Osteocyte (in vitro differentiated cells): ENCODE results near the gene MTMR12. TPM values are rescaled to one million over a fixed set of nuclear protein-coding genes. Genes with fewer than 3 reads are reported as not detected.
A peak's percentile ranks its signal among the peaks of the same experiment; 100 is the strongest.

ENCODE experiments used
- DNase-seq: peaks from one replicate; pipeline ENCODE4 v3.0.0; 2021; ENCODE audit warnings: mixed read lengths; ENCODE audit not compliant: unreplicated experiment; ENCODE audit errors: extremely low spot score
- H3K27ac Mint-ChIP-seq: one replicate; pipeline ENCODE4 v1.8.0; 2021; ENCODE audit warnings: mild to moderate bottlenecking, mixed read lengths; ENCODE audit not compliant: unreplicated experiment
- H3K27me3 Mint-ChIP-seq: one replicate; pipeline ENCODE4 v1.8.0; 2021; ENCODE audit warnings: mixed read lengths; ENCODE audit not compliant: unreplicated experiment
- H3K36me3 Mint-ChIP-seq: one replicate; pipeline ENCODE4 v1.8.0; 2021; ENCODE audit warnings: mixed read lengths; ENCODE audit not compliant: unreplicated experiment
- H3K4me1 Mint-ChIP-seq: one replicate; pipeline ENCODE4 v1.8.0; 2021; ENCODE audit warnings: mixed read lengths; ENCODE audit not compliant: unreplicated experiment
- H3K4me3 Mint-ChIP-seq: one replicate; pipeline ENCODE4 v1.8.0; 2021; ENCODE audit warnings: mild to moderate bottlenecking, moderate library complexity, mixed read lengths; ENCODE audit not compliant: unreplicated experiment
- H3K9me3 Mint-ChIP-seq: one replicate; pipeline ENCODE4 v1.8.0; 2021; ENCODE audit warnings: mixed read lengths; ENCODE audit not compliant: unreplicated experiment
- CTCF ChIP-seq: fragments of 200-600 bp; sonication (generic); IDR thresholded peaks from 2 replicates; pipeline ENCODE4 v1.5.0; 2021; ENCODE audit warnings: antibody characterized with exemption, mild to moderate bottlenecking, moderate library complexity
- total RNA-seq: library from RNA; stranded (reverse); gene quantifications from 2 replicates; pipeline ENCODE4 v1.2.1, GENCODE V29; 2021

Gene MTMR12
- total RNA-seq, 1 donor from 2014 or later: 23.4 TPM

- H3K9me3 Mint-ChIP-seq: no peaks in the 10 kb centered on the region
- no peaks in the 10 kb centered on the region for H3K27me3 Mint-ChIP-seq
- no peak for DNase-seq
- peaks cover 33% of the 10 kb centered on the region for H3K36me3 Mint-ChIP-seq
- no peak for TF ChIP-seq CTCF
- no peak overlapping the region for H3K4me3 Mint-ChIP-seq
- H3K27ac Mint-ChIP-seq: peak overlapping the region; percentile 77
- peaks cover 22% of the 10 kb centered on the region for H3K4me1 Mint-ChIP-seq
These were observed 78.9 kb downstream of the MTMR12 start for GRCh38 chr5:32233696-32234447.

- Mint-ChIP-seq H3K27me3 (no peaks in the 10 kb centered on the region), H3K36me3 (peaks cover 33% of the 10 kb centered on the region), H3K4me1 (peaks cover 22% of the 10 kb centered on the region), H3K9me3 (no peaks in the 10 kb centered on the region), H3K27ac (no peak overlapping the region), H3K4me3 (no peak overlapping the region)
- DNase-seq: no peak
- no peak for TF ChIP-seq CTCF
These were observed 79.5 kb downstream of the MTMR12 start for GRCh38 chr5:32233220-32233695.

- DNase-seq: peak; percentile 88
- TF ChIP-seq CTCF: peak; percentile 87
- Mint-ChIP-seq H3K9me3 (no peaks in the 10 kb centered on the region), H3K36me3 (peaks cover 33% of the 10 kb centered on the region), H3K27me3 (no peaks in the 10 kb centered on the region), H3K4me1 (peaks cover 22% of the 10 kb centered on the region), H3K27ac (peak overlapping the region; percentile 29), H3K4me3 (no peak overlapping the region)
These were observed 80.1 kb downstream of the MTMR12 start for GRCh38 chr5:32232441-32233219.

GRCh38 chr5:32231929-32232328 lies 80.8 kb downstream of the MTMR12 start:
- H3K27me3 Mint-ChIP-seq: no peaks in the 10 kb centered on the region
- H3K9me3 Mint-ChIP-seq: no peaks in the 10 kb centered on the region
- no peak for TF ChIP-seq CTCF
- no peak overlapping the region for H3K27ac Mint-ChIP-seq
- H3K4me3 Mint-ChIP-seq: no peak overlapping the region
- H3K36me3 Mint-ChIP-seq: peaks cover 30% of the 10 kb centered on the region
- peaks cover 22% of the 10 kb centered on the region for H3K4me1 Mint-ChIP-seq
- no peak for DNase-seq

- Mint-ChIP-seq H3K27ac (no peak overlapping the region), H3K27me3 (no peaks in the 10 kb centered on the region), H3K4me3 (no peak overlapping the region), H3K36me3 (peaks cover 28% of the 10 kb centered on the region), H3K9me3 (no peaks in the 10 kb centered on the region), H3K4me1 (peaks cover 27% of the 10 kb centered on the region)
- TF ChIP-seq CTCF: no peak
- no peak for DNase-seq
These were observed 81.5 kb downstream of the MTMR12 start for GRCh38 chr5:32231241-32231640.
